ENCODE results near the gene GLP2R.

Gene GLP2R

DNA sequence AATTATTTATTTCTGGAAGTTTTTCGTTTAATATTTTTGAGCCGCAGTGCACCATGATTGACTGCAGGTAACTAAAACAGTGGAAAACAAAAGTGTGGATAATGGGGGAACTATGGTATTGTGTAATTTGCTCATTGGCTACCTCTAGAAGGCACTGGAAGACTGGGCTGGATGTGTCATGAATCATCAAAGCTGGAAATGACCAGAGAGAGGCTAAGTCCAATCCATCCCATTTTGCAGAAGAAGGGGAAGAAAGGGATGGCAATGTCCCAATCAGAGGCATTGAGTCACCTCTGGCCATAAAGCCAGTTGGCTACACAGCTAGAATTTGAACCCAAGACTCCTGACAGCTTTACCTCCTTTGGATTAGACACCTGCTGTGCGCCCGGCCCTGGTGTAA is 29.3 kb downstream of the GLP2R start (continued):
- TF ChIP-seq, protein P1, sequence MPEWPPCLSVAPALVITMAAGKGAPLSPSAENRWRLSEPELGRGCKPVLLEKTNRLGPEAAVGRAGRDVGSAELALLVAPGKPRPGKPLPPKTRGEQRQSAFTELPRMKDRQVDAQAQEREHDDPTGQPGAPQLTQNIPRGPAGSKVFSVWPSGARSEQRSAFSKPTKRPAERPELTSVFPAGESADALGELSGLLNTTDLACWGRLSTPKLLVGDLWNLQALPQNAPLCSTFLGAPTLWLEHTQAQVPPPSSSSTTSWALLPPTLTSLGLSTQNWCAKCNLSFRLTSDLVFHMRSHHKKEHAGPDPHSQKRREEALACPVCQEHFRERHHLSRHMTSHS (tag by site-specific recombination; IDR thresholded peaks at IDR 0.05), result no peak
- TF ChIP-seq ZNF830 (tag by site-specific recombination; IDR thresholded peaks at IDR 0.05; ENCODE audit: low read depth), result no peak
- TF ChIP-seq ZNF155 (tag by site-specific recombination; IDR thresholded peaks at IDR 0.05), result no peak
- TF ChIP-seq ZNF311 (tag by site-specific recombination; IDR thresholded peaks at IDR 0.05; ENCODE audit: borderline replicate concordance), result no peak
- no peak for TF ChIP-seq ZNF76 (tag by site-specific recombination; IDR thresholded peaks at IDR 0.05; ENCODE audit: borderline replicate concordance, low read depth)
- TF ChIP-seq SETDB1 (IDR thresholded peaks at IDR 0.05; ENCODE audit: insufficient read length, low read length), result no peak
- TF ChIP-seq SCRT1 (tag by site-specific recombination; IDR thresholded peaks at IDR 0.05; ENCODE audit: borderline replicate concordance), result no peak
- TF ChIP-seq, protein P2, sequence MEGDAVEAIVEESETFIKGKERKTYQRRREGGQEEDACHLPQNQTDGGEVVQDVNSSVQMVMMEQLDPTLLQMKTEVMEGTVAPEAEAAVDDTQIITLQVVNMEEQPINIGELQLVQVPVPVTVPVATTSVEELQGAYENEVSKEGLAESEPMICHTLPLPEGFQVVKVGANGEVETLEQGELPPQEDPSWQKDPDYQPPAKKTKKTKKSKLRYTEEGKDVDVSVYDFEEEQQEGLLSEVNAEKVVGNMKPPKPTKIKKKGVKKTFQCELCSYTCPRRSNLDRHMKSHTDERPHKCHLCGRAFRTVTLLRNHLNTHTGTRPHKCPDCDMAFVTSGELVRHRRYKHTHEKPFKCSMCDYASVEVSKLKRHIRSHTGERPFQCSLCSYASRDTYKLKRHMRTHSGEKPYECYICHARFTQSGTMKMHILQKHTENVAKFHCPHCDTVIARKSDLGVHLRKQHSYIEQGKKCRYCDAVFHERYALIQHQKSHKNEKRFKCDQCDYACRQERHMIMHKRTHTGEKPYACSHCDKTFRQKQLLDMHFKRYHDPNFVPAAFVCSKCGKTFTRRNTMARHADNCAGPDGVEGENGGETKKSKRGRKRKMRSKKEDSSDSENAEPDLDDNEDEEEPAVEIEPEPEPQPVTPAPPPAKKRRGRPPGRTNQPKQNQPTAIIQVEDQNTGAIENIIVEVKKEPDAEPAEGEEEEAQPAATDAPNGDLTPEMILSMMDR (tag by site-specific recombination; IDR thresholded peaks at IDR 0.05), result no peak
- TF ChIP-seq ZNF366 (tag by site-specific recombination; conservative IDR thresholded peaks at IDR 0.05), result no peak
- no peak for TF ChIP-seq ZNF184 (tag by site-specific recombination; IDR thresholded peaks at IDR 0.05)

DNA sequence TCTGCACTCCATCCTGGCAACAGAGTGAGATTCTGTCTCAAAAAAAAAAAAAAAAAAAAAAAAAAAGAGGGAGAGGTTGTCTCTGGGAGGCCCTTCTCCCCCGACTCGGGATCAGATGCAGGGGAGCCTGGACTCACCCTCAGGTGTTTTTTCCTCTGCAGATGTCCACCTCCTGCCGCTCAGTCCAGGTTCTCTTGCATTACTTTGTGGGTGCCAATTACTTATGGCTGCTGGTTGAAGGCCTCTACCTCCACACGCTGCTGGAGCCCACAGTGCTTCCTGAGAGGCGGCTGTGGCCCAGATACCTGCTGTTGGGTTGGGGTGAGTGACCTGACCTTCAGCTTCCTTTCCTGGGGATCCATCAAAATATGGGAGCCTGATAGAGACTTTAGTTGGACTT is 34.1 kb downstream of the GLP2R start:
- CTCF ChIA-PET, result interaction anchor here (0.7 to 2.0 kb wide), 2 partner anchors 29 to 30 kb away, joined by 4 to 6 read pairs; no protein-coding TSS in a partner anchor
- H3K36me3 ChIP-seq (ENCODE audit: control insufficient read depth in 2 of 2, insufficient read depth in 1 of 2, low read length in 2 of 2), result no peaks in the 10 kb centered on the region
- POLR2A ChIA-PET, result no interaction called here
- no peak overlapping the region for H3K27ac ChIP-seq (ENCODE audit: extremely low read depth, low read depth, low read length)
- no peak overlapping the region for H3K4me3 ChIP-seq (ENCODE audit: low read depth, low read length)
- TF ChIP-seq SETDB1 (IDR thresholded peaks at IDR 0.05; ENCODE audit: insufficient read length, low read length) (no peak), ZNF341 (tag by site-specific recombination; IDR thresholded peaks at IDR 0.05; ENCODE audit: low read depth) (no peak), ZNF600 (tag by site-specific recombination; IDR thresholded peaks at IDR 0.05) (no peak), ZNF266 (tag by site-specific recombination; IDR thresholded peaks at IDR 0.05; ENCODE audit: low read depth) (no peak), ZNF830 (tag by site-specific recombination; IDR thresholded peaks at IDR 0.05; ENCODE audit: low read depth) (no peak), GLIS2 (tag by site-specific recombination; IDR thresholded peaks at IDR 0.05) (no peak), ZNF16 (tag by site-specific recombination; IDR thresholded peaks at IDR 0.05; ENCODE audit: low read depth) (no peak), OVOL3 (tag by site-specific recombination; IDR thresholded peaks at IDR 0.05) (no peak), RBAK (tag by site-specific recombination; IDR thresholded peaks at IDR 0.05) (no peak), ZFP69B (tag by site-specific recombination; IDR thresholded peaks at IDR 0.05) (no peak)
- TF ChIP-seq, protein P3, sequence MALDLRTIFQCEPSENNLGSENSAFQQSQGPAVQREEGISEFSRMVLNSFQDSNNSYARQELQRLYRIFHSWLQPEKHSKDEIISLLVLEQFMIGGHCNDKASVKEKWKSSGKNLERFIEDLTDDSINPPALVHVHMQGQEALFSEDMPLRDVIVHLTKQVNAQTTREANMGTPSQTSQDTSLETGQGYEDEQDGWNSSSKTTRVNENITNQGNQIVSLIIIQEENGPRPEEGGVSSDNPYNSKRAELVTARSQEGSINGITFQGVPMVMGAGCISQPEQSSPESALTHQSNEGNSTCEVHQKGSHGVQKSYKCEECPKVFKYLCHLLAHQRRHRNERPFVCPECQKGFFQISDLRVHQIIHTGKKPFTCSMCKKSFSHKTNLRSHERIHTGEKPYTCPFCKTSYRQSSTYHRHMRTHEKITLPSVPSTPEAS (tag by site-specific recombination; IDR thresholded peaks at IDR 0.05), result no peak
- TF ChIP-seq, protein P4, sequence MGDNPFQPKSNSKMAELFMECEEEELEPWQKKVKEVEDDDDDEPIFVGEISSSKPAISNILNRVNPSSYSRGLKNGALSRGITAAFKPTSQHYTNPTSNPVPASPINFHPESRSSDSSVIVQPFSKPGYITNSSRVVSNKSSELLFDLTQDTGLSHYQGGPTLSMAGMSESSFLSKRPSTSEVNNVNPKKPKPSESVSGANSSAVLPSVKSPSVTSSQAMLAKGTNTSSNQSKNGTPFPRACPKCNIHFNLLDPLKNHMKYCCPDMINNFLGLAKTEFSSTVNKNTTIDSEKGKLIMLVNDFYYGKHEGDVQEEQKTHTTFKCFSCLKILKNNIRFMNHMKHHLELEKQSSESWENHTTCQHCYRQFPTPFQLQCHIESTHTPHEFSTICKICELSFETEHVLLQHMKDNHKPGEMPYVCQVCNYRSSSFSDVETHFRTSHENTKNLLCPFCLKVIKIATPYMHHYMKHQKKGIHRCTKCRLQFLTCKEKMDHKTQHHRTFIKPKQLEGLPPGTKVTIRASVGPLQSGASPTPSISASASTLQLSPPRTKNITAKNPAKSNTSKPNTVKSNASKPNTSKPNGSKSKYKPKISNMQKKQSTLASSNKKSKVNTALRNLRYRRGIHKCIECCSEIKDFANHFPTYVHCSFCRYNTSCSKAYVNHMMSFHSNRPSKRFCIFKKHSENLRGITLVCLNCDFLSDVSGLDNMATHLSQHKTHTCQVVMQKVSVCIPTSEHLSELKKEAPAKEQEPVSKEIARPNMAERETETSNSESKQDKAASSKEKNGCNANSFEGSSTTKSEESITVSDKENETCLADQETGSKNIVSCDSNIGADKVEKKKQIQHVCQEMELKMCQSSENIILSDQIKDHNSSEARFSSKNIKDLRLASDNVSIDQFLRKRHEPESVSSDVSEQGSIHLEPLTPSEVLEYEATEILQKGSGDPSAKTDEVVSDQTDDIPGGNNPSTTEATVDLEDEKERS (tag by site-specific recombination; IDR thresholded peaks at IDR 0.05), result no peak
- TF ChIP-seq, protein P5, sequence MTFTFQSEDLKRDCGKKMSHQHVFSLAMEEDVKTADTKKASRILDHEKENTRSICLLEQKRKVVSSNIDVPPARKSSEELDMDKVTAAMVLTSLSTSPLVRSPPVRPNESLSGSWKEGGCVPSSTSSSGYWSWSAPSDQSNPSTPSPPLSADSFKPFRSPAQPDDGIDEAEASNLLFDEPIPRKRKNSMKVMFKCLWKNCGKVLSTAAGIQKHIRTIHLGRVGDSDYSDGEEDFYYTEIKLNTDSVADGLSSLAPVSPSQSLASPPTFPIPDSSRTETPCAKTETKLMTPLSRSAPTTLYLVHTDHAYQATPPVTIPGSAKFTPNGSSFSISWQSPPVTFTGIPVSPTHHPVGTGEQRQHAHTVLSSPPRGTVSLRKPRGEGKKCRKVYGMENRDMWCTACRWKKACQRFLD (tag by site-specific recombination; IDR thresholded peaks at IDR 0.05), result no peak
- no peaks in the 10 kb centered on the region; the same call in 1 of the 2 replicates for H3K9me3 ChIP-seq (ENCODE audit: control insufficient read depth, insufficient read depth, low read depth, low read length)
- no peaks in the 10 kb centered on the region for H3K4me1 ChIP-seq (ENCODE audit: control insufficient read depth, insufficient read depth, low read length)
